Anterior cingulate cortex (tissue), 58 donors: ENCODE measurements around the gene MRPS18A.

Experiments
- DNase-seq, 58 donors: peaks; one replicate each; lab custom pipeline; 2025; lab: John Stamatoyannopoulos, UW

Gene MRPS18A

DNA sequence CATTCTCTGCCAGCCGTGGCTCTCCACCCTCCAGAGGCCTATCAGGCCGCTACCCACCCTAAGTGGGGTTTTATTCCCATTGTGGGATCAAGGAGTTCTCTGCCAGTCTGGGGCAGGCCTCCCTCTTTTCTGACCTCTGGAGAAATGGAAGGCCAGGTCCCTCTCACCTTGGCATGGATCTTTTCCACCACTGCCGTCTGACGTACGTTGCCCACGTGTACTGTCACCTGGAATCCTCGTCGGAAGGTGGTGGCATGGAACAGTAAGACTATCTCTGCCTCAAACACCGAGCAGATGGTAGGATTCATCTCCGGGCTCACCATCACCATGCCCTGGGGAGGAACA is 65.8 kb downstream of the MRPS18A start:
- no peak for DNase-seq
